Measurements from ENCODE around the gene HSD11B1L.
A peak's percentile ranks its signal among the peaks of the same experiment; 100 is the strongest.
"Not testable (repeated sequence)": the region's sequence is repeated elsewhere in the genome, so short reads cannot be mapped to it uniquely, and the experiment has no call there.

Gene HSD11B1L

GRCh38 chr19:5700455-5701092 is 19.7 kb downstream of the HSD11B1L start:
- no peak for DNase-seq (ENCODE audit: low spot score)

DNA sequence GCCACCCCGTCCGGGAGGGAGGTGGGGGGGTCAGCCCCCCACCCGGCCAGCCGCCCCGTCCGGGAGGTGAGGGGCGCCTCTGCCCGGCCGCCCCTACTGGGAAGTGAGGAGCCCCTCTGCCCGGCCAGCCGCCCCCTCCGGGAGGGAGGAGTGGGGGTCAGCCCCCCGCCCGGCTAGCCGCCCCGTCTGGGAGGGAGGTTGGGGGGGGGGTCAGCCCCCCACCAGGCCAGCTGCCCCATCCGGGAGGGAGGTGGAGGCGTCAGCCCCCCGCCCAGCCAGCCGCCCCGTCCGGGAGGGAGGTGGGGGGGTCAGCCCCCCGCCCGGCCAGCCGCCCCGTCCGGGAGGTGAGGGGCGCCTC is 21.2 kb downstream of the HSD11B1L start:
- not testable (repeated sequence) for DNase-seq (ENCODE audit: low spot score)

- no peak for DNase-seq (ENCODE audit: low spot score)
Observed at GRCh38 chr19:5703819-5704818, 23.3 kb downstream of the HSD11B1L start.

DNA sequence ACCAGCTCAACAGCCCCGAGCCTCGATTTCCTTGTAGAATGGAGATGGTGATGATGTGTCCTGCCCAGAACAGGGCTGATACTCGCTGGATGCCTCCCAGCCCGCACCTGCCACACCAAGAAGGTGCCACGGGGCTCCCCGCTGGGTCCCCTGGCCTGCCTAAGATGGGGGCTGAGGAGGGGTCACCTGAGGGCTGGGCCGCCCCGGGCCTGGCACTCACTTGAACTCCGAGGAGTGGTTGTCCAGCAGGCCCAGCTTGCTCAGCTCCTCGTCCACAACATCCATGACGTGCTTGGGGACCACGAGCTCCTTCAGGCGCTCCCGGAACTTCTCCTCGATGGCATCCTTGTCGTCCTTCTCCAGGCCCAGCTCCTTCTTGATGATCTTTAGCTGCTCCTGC is 24.7 kb downstream of the HSD11B1L start:
- no peak for DNase-seq (ENCODE audit: low spot score)

- no peak for DNase-seq (ENCODE audit: low spot score)
Observed at GRCh38 chr19:5706876-5707573, 26.2 kb downstream of the HSD11B1L start.

DNA sequence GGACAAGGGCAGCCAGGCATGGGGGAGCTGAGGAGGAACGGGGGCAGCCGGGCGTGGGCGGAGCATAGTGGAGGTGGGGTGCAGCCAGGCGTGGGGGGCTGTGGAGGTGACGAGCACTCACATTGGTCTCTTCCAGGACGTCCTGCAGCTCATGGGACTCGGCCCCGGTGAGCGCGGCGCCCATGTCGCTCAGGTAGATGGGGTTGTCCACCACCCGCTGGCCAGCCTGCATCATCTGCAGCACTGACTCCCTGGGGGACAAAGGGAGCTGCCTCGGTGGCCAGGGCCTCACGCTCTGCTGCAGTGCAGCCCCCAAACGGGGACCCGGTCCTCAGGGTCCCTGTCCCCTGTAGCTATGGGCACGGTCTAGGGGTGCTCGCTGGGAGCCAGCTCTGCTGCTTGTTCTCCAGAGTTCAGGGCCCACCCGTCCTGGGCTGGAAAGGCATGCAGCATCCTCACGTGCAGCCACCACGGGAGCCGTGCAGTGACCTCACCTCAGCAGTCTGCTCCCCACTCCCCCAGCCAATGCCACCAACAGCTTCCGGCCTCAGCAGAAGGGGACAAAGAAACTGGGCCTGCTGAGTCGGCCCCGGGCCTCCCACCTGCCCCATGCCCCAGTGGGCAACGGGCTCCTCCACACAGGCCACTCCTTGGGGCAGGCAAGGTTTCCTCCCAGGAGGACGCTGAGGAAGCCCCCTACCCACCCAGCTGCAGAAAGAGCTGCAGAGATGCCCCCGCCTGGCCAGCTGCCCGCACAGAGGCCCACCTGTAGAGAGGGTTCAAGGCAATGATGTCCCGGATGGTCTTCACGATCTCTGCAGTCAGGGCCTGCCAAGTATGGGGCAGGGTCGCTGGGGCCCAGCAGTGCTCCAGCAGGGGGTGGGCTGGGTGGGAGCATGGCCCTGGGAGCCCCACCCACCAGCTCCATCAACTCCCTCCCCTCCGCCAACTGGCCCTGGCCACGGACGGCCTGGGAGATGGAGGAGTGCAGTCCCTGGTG is 27.0 kb downstream of the HSD11B1L start:
- no peak for DNase-seq (ENCODE audit: low spot score)

DNA sequence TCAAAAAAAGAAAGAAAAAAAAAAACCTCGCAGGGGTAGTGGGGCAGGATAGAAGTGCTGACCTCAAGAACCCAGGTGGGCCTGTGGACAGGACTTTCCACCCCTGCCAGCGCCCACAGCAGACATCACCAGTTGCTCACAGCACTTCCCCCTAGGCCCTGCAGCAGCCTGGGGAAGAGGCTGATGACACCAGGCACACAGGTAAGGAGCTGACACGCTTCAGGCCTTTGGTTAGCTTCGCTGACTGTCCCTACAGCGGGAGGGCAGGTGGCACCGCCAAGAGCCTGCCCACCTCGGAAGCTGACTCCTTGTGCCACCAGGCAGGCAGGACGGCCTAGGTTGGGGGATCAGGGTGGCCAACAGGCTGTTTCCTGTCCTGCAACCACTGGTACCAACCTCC is 30.2 kb downstream of the HSD11B1L start:
- DNase-seq (ENCODE audit: low spot score) = no peak

DNA sequence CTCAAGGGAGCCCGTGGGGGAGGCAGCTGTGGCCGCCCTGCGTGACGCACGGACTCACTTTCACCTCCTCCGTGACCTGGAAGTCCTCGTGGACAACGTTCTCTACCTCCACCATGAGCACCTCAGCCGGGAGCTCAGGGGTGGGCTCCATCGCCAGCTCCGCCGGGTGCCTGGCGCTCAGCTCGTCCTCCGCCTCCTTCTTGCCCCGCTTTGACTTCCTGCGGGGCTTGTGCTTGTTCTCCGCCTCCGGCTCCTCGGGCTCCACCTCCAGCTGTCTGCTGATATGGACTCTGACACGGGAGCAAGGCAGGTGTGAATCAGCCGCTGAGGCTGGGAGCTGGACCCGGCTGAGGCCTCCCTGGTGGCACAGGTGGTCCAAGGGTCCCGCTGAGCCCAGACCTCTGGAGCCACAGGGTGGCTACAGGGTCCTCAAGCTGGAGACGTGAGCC is 30.9 kb downstream of the HSD11B1L start:
- no peak for DNase-seq (ENCODE audit: low spot score)

GRCh38 chr19:5713228-5713627 is 32.4 kb downstream of the HSD11B1L start:
- no peak for DNase-seq (ENCODE audit: low spot score)

- DNase-seq (ENCODE audit: low spot score) = no peak
Observed at GRCh38 chr19:5714816-5715215, 34.0 kb downstream of the HSD11B1L start.

DNA sequence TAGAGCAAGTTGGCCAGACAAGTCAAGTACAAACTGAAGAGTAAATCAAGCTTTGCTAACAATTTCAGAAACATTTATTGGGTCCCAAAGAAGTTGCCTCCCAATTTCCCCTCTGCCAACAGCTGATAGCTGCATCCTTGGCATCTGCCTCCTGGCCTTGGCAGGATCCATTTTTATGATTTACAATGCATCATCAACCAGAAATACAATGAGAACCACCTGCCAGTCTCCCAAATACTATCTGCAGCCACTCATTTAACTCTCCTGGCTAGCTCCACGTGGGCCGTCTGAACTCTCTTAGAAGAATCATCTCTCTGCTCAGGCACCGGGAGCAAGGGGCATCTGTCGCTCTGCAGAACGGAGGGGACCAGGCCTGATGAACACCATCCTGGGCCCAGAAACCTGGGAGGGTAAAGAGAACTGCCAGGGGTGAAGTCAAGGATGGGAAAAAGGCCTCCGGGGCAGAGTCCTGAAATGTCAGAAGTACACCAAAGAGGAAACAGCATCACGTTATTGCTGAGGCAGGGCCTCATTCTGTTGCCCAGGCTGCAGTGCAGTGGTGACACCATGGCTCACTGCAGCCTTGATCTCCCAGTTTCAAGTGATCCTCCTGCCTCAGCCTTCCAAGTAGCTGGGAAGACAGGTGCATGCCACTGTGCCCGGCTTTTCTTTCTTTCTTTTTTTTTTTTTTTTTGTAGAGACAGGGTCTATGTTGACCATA is 36.5 kb downstream of the HSD11B1L start:
- no peak for DNase-seq (ENCODE audit: low spot score)

- no peak for DNase-seq (ENCODE audit: low spot score)
Observed at GRCh38 chr19:5718037-5718578, 37.3 kb downstream of the HSD11B1L start.

DNA sequence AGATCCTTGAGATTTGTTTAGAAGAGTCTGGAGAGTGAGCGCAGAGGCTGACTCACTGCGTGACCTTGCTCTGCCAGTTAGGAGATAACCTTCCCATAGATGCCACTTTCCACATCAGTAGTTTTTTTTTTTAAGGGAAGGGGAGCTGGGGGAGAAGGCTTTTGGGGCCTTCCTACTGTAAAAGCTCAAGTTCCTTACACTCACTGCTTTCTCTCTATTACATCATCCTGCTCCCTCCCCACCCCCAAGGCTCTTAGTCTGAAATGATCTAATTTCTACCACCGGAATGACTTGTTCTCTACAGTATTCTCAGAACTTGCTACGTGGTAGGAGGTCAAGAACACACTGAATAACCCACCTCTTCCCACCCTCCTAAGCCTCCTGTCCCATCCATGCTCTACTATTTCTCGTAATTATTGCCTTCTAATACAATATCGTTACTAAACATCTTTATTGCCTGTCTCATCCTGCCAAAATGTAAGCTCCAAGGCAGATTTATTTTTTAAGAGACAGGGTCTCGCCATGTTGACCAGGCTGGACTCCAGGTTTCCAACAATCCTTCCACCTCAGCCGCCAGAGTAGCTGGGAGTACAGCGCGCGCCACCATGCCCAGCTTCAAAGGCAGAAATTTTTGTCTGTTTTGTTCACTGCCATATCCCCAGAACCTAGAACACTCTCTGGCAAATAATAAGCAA is 37.9 kb downstream of the HSD11B1L start:
- DNase-seq (ENCODE audit: low spot score) = no peak

DNA sequence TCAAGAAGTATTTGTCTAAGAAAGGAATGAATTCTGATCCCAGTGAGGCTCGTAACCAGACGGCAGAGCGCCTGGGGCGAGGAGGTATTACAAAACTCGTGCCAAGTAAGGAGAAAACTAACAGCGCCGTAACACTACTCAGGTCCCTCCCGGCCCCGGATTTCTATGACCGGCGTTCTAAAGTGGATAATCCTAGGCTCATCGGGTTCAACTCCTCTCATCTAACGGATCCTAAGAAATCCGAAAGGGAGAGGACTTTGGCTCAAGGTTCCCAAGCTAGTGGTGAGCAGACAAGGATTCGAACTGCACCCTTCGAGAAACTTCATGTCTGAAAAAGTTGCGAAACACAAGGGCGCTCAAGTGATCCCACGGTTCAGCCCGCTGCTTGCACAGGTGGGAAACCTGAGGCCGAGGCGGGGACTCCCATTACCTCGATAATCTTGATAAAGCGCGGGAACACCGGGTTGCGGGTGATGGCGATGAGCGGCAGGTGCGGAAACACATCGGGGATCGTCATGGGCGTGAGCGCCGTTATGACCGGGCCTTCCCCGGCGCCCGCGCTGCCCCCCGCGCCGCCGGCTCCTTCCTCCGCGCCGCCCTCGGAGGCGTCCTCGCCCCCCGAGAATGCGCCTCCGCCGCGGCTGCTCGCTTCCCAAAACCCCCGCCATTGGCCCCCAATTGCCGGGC is 38.6 kb downstream of the HSD11B1L start:
- peak; percentile 38 for DNase-seq (ENCODE audit: low spot score)

DNA sequence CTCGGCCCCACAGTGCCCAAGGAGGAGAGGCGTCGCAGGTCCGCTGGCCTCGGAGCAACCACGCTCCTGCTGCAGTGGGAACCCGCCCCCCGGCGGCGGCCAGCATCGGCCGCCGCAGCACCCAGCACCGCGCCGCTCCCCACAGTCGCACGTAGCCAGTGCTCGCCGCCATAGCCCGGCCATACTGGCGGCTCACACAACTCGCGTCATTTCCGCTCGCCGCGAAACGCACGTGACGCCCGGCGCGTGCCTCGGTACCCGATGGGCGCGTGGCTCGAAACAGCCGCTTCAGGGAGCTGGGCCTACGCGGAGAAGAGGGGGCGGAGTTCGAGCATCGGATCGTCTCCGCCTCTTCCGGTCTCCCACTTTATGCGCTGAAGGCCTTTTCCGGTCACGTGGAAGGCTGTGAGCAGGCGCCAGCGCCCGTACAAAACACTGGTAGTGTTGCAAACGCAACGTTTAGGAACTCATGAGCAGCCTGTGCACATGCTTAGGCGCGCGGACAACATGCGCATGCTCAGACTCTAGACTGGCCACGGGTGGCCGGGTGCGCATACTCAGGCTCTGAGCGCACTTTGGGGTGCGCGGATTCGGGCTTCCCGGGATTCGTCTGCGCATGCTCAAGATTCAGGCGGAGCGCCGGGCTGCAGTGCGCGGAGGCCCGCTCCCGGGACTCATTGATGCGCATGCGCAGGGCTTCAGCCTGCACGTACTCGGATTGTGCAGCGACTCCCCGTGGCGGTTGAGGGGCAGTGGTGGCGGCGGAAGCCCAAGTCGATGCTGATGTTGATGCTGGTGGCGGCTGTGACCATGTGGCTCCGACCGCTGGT is 39.3 kb downstream of the HSD11B1L start, which contains the start of the genes CATSPERD and LONP1:
TSS of gene CATSPERD (plus strand) at position 677 of the 830 bp plus-strand sequence. CDS start at position 778, 101 bp downstream.
TSS of gene LONP1 (minus strand) at position 186 of the 830 bp plus-strand sequence. CDS start at position 172, 14 bp downstream.
- peak; percentile 99 for DNase-seq (ENCODE audit: low spot score)

DNA sequence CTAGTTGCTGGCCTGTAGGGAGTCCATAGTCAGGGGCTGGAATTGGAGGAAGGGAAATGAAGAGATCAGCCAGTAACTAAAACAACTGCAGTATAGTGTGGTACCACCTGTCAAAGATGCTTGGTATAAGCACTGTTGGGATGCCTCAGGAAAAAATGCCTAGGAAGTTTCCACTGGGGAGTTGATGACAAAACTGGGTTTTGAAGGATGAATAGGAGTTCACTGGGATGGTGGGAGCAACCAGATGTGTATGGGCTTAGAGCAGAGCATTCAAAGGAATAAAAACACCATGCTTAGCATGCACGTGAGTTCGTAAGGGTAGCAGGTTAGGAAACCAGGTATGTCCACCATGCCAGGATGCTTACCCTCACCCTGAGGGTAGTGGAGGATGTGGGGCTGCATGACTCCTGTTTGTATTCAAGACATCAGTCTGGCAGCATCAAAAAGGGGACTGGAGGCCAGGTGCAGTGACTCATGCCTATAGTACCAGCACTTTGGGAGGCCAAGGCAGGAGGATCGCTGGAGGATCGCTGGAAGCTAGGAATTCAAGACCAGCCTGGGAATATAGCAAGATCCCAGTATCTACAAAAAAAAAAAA is 46.7 kb downstream of the HSD11B1L start:
- no peak for DNase-seq (ENCODE audit: low spot score)

GRCh38 chr19:5733172-5733571 is 52.3 kb downstream of the HSD11B1L start:
- not testable (repeated sequence) for DNase-seq (ENCODE audit: low spot score)

Measured in germinal center (tissue), 1 donor.